DMS53 (cell line): Measurements from ENCODE around the gene CREB5.
A peak's percentile ranks its signal among the peaks of the same experiment; 100 is the strongest.
"Not testable (repeated sequence)": the region's sequence is repeated elsewhere in the genome, so short reads cannot be mapped to it uniquely, and the experiment has no call there.

Experiments
- DNase-seq: peaks from one replicate; lab custom pipeline; 2025; lab: John Stamatoyannopoulos, UW

CREB5 gene

DNA sequence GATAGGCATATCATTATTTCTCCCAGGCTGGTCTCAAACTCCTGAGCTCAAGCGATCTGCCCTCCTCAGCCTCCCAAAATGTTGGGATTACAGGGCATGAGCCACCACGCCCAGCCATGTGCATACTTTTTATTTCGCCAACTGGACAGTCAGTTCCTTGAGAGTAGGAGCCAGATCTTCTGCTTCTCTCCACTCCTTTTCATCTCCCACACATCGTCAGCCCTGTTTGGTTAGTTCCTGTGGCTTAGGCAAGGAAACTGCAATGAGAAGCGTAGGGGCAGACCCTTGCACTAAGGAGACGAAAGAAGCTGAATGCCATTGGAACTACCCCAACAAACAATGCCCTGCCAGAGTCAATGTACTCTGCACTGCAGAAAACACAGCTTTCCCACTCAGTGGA, 367.6 kb downstream of the CREB5 start:
- DNase-seq, result no peak

DNA sequence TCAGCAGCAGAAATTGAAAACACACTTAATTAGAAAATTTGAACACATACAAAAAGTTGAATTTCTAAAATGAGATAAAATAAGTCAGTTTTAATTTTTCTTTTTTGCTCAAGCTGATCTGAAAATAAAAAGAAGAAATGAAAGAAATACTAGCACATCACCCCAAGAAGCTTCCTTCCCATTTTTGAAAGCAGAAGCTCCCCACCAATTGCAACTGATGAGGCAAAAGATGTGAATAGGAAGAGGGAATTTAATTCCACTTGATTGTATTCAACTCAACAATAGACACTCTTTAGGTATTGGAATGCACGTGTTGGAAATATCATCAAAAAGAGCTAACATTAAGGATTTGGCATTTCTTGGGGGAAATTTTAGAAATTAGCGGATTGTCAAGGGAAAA, 370.0 kb downstream of the CREB5 start:
- DNase-seq, result no peak

DNA sequence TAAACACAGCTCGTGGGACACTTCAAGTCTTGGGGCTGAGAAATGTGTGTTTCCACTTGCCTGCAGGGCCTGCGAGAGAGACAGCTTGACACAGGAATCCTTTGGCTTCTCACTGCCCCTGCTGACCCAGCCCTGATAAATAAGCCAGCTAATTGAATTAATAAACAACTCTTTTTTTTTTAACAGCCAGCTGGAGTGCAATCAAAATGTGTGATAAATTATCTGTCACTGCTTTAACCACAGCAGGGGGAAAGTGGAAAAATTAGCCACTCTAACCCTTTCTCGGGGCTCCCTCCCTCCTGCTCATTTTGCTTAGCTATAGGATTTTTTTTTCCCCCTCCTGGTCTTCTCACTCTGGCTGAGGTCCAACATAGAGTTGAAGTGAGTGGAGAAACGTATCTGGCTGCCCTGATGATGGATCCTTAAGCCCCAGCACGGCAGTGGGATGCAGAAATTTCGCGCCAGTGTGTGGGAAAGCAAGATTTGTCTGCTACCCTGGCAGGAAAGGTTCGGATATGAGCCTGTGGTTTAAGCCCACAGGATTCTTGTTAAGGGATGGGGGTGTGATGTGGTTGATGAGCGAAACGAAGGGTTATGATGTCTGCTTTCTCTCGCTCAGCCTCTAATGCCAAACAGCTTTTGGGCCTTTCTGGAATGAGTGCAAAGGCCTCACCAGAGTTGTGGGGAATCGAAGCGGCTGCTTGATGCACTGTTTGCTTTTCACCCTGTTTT, 372.0 kb downstream of the CREB5 start:
- no peak for DNase-seq

DNA sequence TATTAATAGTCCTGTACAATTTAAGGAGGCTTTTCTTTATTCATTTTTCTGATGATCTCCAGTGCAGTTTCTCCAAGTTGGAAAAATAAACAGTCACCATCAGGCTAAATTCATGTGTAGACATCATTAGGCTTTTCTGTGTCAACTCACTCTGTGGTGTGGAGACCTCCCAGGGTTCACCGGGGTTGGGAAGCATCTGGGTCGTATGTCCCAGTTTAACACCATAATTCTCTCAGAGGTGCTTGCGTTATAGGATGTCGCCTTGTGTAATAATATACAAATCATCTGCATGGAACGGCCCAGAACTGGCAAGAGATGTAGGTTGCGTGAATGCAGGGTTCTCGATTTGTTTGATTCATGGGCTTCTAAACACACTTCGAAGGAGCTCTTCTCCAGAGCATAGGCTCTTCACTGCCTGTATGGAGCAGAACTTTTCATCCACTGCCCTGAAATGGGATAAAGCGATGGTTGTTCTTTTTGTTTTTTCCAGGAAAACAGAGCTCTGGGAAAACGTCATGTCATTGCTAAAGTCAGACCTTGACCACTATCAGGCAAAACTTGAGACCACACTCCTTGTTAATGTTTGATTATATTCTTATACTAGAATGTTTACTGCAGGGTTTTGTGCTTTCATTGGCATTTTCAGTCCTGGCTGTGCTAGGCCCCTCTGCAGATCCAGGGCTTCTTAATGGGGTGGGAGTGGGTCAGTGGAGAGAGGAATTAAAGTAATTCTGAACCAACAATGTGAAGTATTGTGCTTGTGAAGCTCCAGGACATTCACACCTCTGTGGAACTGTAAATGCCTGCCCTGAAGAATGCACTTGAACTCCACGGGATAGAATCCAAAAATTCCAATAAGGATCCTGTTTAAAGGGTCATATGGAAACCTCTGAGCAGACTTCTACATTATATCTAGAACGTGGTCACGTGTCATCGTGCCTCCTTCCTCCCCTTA, 373.0 kb downstream of the CREB5 start:
- no peak for DNase-seq

DNA sequence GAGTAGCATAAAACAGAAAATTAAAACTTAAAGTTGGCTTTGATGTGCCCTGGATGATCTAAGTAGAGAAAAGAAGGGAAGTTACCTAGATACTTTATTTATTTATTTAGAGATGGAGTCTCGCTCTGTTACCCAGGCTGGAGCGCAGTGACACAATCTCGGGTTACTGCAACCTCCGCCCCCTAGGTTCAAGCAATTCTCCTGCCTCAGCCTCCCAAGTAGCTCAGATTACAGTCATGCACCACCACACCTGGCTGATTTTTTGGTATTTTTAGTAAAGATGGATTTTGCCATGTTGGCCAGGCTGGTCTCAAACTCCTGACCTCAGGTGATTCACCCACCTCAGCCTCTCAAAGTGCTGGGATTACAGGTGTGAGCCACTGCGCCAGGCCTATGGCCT, 373.8 kb downstream of the CREB5 start:
- DNase-seq, result not testable (repeated sequence)

DNA sequence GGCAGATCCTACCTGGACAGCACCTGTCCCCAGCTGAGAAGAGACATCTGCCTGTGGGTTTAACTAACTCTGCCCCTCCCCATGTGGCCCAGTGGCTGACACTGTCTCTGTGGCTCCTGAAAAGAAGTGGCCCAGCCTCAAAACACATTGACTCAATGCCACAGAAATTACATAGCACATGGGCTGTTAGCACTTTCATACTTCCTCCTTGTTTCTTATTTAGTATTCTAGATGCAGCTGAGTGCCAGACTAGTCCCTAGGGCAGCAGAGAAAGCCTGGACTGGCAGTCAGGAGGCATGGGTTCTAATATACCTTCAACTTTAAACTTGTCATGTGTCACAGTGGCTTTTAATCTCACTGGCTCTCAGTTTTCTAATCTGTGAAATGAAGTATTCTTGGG, 374.8 kb downstream of the CREB5 start:
- DNase-seq, result peak; percentile 31

DNA sequence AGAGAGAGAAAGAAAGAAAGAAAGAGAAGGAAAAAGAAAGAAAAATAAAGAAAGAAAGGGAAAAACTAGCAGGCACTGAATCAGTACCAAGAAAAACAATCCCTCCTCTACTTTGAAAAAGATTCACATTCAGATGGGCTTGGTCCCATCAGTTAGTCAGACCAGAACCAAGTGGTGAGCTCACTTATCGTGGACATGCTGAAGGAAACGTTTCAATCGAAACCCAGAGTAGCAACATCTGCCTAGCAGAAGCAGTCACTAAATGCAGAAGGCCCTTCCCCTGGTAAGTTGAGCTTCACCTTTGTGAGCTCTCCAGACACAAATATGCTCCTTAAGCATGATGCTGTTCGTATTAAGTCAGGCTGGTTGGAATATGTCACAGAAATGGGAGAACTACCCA, 378.1 kb downstream of the CREB5 start:
- no peak for DNase-seq

DNA sequence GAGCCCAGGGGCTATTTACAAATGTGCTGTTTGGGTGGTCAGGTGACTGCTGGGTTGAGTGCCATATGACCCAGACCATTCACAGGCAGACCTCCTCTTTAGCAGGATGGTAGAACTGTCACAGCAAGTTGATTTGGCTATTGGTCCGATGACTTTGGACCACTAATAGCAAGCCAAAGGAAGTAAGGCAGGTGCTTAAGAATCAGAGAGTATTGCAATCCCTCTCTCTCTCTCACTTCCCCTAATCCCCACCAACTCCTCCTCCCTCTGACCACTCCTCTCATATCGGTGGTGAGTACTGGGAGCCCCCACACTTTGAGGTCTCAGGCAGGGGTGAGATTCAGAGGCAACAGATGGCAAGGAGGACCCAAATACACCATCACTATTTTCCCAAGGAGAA, 380.5 kb downstream of the CREB5 start:
- DNase-seq, result no peak

DNA sequence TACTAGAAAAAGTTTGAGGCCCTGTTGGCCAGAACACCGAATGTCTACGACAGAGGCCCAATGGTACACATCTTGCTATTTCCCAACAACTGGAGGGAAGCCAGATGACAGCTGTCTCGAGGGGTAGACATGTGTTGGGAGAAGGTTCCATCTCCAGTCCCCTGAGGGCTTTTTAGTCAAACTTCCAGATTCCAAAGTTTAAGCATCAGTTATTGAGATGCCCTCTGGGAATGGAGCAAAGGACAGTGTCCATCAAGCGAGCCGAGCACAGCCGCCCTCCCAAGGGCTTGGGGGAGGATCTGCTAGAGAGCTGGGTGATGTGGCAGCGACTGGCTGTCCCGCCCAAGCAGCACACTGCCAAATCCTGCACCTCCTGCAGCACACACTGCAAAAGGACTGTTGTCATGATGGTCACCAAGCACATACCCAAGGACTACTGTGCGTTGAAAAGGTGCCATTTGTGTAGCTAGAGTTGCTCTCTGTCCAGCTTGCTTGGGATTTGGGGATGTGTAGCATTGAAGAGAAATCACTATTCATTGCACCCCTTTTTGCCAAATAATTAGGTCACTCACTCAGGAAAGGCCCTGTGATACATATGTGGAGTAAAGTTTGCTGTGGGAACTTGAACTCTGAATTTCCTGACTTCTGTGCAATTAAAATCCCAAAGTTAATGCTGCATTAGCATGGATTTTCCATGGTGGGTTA, 381.2 kb downstream of the CREB5 start:
- no peak for DNase-seq

DNA sequence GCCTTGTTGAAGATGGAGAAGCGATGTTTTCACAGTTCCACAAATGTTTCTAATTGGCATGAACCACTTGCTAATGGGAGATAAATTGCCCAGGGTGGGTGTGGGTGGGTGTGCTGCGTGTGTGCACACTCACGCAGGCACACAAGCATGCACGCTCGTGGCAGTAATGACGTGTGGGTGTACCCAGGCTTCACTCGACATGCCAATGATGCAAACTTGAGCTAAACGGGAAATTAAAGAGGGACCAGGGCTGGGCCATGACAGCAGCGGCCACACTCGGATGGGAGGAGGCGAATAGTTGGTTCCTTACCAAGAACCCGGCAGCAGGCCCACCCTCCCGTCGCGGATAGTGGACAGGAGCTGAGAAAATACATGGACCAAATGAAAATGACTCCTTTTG, 386.0 kb downstream of the CREB5 start:
- no peak for DNase-seq

DNA sequence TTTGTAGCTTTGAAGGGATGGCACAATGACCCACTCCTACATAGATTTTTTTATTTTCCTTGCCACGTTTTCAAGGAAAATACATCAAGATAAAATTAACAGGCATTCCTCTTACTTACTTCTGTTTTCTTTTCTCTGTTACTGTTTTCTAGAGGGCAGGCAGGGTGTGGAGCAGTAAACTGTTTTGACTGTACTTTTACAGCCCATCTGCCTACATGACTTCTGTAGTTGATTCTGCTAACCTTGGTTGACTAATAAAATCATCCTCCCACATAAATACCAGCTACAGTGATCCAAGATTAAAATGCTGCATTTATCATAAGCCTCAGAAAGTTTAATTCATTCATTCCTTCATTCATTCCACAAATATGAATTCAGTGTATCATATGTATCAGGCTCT, 387.3 kb downstream of the CREB5 start:
- DNase-seq, result no peak

DNA sequence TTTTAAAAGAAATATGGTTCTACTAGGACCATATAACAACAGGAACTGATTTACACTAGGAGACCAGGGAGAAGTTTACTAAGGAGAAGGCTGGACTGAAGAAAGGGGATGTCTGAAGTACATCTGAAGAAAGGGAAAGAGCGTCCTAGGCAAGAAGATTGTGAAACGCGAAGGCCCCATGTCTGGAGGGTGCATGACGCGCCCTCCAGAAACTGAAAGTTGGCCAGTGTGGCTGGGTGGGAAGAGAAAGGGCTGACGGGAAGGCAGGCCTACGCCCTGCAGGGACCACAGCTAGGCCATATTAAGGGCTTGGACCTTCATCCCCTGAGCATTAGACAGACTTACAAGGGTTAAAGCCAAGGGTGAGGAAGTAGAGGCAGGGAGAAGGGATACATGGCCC, 387.8 kb downstream of the CREB5 start:
- DNase-seq, result no peak

DNA sequence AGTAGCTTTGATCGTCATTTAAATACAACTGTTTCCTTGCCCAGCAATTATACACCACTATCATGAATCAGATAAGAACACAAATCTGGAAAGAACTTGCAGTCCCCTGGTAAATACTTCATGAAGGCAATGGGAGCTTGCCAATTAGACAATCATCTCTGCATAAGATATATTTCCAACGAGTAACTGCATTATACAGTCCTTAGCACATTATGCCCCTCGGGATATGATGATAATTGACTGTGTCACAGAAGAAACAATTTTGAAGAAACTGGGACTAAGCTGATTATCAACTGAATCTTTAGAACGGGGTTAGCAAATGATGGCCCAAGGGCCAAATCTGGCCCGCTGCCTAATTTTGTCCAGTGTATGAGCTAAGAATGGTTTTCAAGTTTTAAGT, 390.1 kb downstream of the CREB5 start:
- DNase-seq, result no peak

DNA sequence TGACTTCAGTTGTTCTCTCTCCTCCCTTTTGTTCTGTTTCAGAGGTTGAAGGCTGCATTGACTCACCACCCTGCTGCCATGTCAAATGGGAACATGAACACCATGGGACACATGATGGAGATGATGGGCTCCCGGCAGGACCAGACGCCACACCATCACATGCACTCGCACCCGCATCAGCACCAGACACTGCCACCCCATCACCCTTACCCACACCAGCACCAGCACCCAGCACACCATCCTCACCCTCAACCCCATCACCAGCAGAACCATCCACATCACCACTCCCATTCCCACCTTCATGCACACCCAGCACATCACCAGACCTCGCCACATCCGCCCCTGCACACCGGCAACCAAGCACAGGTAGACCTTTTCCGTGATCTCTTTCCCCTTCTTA, 391.8 kb downstream of the CREB5 start:
- no peak for DNase-seq

DNA sequence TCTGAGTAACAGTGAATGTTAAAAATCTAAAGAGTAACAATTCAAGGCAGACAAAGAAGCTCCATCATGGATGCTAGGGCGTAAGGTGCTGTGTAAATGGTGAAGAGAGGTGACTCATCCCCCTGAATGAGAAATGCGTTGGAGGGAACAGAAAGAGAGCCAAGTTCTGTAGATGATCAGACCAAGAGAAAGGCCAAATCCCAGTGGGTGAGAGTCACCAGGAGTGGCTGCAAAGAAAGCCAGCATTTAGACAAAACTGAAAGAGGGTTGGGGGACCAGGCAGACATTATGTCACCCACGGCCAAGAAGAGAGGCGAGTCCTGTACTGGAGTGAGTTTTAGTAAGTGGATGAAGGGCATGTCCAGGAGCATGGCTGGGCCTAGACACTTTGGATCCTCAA, 392.7 kb downstream of the CREB5 start:
- peak; percentile 23 for DNase-seq

DNA sequence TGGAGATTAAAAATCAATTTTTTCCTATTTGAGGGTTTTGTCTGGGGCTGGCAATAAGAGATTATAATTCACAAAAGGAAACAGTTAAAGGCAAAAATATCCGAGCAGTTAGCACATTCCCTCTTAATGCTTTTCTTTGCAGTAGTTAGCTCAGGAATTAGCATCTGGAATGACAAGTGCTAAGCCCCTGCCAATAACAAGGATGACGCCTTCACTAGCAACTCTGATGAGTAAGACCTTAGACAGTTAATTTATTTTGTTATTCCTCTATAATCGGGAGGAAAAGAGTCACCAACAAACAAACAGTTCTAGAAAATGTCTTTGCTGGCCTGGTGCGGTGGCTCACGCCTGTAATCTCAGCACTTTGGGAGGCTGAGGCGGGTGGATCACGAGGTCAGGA, 394.5 kb downstream of the CREB5 start:
- no peak for DNase-seq

DNA sequence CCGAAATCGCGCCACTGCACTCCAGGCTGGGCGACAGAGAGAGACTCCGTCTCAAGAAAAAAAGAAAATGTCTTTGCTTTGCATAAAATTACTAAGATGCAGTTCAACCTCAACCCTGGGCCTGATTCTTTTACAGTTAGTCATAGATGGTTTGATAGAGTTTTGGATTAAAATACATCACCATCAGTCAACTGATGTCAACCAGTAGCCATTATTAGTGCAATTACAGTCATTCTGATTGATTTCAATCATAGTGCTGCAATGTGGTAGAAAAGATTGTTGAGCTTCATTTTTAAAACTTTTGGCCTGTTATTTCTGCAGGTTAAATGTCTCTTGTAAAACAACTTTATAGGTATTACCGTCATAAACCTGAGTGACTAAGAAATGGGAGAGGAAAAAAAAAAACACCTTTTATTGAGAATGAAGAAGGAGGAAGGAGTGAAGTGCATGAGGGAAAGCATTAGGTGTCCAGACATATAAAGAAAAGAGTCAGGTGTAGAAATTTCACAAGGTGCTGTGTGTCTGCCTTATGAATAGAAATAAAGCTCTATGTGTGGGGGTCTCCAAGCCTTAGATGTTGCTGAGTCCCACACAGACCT, 395.2 kb downstream of the CREB5 start:
- DNase-seq, result no peak

DNA sequence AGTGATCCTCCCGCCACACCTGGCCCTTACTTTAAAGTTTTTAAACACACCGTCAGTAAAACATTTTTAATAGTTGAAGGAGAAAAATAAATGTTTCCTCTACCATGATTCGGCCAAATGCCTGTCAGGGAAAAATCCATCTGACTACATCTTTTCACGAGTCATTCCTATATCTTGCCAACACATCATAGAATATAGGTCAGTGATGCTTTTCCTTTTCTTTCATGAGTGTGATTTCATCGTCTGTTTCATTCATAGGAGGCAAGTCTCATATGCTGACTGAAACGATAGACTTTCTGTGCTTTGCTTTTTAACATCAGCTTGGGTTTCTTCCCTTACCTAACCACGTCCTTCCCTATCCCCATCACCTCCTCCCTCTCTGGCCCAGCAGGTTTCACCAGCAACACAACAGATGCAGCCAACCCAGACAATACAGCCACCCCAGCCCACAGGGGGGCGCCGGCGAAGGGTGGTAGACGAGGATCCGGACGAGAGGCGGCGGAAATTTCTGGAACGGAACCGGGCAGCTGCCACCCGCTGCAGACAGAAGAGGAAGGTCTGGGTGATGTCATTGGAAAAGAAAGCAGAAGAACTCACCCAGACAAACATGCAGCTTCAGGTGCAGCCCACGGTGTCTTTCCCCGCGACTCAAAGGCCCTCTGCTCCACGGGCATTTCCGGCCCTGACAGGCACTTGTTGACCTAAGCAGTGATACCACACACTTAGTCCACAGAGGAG, 396.6 kb downstream of the CREB5 start:
- peak; percentile 40 for DNase-seq

DNA sequence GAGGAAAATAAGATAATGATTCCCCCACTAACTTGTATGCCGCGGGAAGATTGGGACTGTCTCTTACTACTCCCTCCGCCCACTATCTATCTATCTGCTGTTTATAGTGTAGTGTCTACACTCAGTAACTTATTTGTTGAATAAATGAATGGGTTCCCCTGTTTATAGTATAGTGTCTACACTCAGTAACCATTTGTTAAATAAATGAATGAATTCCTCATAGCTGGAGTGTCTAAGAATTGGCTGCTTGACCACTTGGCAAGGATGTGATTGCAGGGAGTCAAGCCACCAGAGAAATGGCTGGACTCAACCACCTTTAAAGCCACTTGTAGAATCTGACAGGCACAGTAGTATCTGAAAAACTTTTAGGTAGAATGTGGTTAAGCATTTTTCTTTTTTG, 398.7 kb downstream of the CREB5 start:
- DNase-seq, result no peak

DNA sequence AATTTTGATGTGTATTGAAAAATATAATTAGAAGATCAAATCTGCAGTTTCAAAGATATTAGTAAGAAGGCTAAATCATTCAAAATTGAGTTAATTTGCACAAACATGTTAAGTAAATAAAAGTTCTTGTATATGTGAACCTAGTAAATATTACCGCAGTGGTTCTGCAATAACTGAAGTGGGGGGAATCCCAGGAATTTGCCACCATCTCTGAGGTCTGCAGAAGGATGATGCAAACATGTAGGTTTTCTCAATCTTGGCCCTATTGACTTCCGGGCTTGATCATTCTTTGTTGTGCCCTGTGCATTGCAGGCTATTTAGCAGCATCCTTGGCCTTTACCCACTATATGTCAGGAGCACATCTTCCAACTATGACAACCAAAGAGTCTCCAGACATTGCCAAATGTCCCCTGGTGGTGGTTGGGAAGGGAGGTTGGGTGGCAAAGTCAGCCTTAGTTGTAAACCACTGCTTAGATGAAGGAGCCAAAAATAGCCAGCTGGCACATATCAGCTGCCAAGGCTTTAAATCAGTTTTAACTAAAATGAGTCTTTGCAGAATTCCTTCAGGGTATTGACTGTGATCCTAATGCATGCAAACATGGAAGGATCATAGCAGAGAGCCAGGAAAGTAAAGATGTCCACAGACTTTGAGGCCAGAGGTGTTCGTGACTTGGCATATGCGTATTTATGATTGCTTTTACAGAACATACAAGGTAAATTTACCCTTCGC, 399.5 kb downstream of the CREB5 start:
- no peak for DNase-seq

DNA sequence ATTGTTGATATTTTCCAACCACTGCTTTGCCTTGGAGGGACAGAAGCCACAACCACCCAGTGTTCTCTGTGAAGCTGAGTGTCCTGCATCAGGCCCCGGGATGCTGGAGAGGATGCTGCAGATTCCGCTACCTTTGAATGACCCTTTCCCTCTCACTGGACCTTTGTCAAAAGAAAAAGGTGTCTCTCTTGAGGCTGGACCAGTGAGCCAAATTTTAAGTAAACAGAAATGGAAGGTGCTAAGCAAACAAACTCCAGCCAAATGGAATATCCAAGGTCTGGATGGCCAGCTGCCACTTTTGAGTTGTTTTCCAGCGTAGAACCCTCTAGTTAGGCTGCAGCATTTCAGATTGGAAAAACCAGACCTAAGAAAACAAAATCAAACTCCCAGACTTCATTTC, 400.3 kb downstream of the CREB5 start:
- DNase-seq, result no peak
